ENCODE data around the gene ENTR1. TPM values are rescaled to one million over a fixed set of nuclear protein-coding genes. Genes with fewer than 3 reads are reported as not detected.

The ENTR1 gene
- total RNA-seq, 2 experiments from 2014 or later, result 49.2 to 54.9 TPM

DNA sequence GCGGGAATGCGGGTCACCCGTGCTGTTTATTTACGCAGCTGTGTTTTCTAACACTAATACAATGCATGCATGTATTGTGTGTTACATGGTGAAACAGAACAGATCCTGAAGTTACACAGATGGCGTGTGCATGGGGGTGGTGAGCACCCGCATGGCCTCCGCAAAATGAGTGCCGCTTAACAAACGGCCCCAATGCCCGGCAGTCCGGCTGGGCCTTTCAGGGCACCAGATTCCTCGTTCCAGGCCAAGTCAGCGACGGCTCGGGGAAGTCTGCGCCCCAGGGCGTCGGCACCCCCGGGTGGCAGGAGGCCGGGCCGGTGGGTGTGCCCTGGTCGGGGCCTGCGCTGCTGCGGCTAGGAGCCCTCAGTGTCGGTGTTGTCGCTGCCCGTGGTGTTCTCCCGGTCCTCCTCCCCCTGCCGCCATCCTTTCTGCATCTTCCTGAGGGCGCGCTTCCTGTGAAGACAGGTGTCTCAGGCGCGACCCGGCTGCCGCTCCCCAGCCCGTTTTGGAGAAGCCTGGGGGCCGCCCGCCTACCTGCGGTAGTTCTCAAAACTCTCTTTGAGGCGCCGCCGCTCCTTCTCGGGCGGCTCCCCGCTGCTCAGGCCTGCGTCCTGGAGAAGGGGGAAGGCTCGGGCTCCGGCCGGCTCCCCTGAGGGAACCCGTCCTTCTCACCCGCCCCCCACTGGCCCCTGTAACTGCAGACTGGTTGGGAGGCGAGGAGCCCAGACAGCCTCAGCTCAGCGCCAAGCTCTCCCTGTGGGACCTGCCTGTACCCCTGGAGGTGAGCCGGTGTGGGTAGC, 46.3 kb downstream of the ENTR1 start:
- no peaks in the 10 kb centered on the region for H3K27me3 Mint-ChIP-seq
- no peaks in the 10 kb centered on the region for H3K36me3 Mint-ChIP-seq (ENCODE audit: low read depth)
- no peak overlapping the region for H3K27ac Mint-ChIP-seq
- ChIA-PET POLR2A (interaction anchor here (0.9 to 2.5 kb wide), 24 partner anchors 10 to 732 kb away, joined by 3 to 23 read pairs (median 4); partner anchors contain the start of genes CAMSAP1, ENTR1, PMPCA and SNAPC4), CTCF (interaction anchor here (1.0 to 2.9 kb wide), 6 partner anchors 8 to 366 kb away, joined by 3 to 31 read pairs (median 6); partner anchors contain the start of genes ENTR1 and PMPCA)
- DNase-seq, result no peak
- peaks cover 6% of the 10 kb centered on the region for H3K4me1 Mint-ChIP-seq
- peak overlapping the region; percentile 82 for H3K4me3 Mint-ChIP-seq
- no peaks in the 10 kb centered on the region for H3K9me3 Mint-ChIP-seq

DNA sequence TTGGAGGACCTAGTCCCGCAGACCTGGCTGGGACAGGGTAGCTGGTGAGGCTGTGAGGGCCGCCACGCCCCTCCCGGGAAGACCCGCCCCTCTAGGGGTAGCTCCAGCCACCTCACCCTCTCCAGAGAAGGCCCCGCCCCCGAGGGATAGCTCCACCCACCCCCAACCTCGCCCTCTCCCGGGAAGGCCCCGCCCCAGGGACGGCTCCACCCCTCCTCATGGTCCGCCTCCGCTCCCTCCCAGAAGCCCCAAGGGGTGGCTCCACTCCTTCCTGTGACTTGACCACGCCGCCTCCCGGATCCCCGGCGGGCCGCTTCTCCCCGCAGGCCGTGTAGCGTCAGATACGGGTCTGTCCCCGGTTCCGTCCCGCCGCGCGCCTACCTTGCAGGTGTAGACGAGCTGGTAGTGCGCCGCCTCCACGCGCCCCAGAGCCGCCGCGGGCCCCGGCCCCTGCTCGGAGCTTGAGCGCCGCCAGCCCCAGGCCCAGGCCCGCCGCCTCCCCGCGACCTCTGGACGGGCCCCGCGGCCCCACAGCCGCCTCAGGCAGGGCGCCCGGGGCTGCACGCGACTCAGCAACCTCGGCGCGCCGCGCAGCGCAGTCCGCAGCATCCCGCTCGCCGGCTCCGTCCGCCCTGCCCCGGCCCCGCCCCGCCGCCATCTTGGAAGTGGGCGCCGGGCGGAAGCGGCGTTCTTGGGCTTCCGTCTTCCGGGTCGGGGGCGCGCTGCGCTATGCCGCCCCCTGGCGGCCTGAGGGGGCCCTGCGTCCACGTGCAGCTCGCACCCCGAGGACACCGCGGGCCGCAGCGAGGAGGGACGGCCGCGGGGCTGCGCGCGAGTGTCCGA, 47.1 kb downstream of the ENTR1 start, which contains the start of gene DNLZ:
Gene DNLZ, minus strand, starts transcription at position 639 of the 843 bp plus-strand sequence. Its CDS starts 30 bp downstream, at position 609.
- Mint-ChIP-seq H3K4me3 (peak within 1 kb of the TSS; percentile 82), H3K27ac (peak within 1 kb of the TSS; percentile 88), H3K4me1 (peaks cover 6% of the 10 kb centered on the region), H3K9me3 (no peaks in the 10 kb centered on the region), H3K36me3 (ENCODE audit: low read depth) (no peaks in the 10 kb centered on the region), H3K27me3 (no peaks in the 10 kb centered on the region)
- ChIA-PET CTCF (interaction anchor here (0.7 to 2.9 kb wide), 13 partner anchors 9 to 367 kb away, joined by 3 to 31 read pairs (median 4); partner anchors contain the start of genes ENTR1, INPP5E and PMPCA), POLR2A (interaction anchor here (0.8 to 2.5 kb wide), 28 partner anchors 9 to 733 kb away, joined by 3 to 23 read pairs (median 4); partner anchors contain the start of genes CAMSAP1, ENTR1, GPSM1 and PMPCA)
- peak; percentile 96 for DNase-seq

GRCh38 chr9:136362450-136362784, 48.0 kb downstream of the ENTR1 start:
- Mint-ChIP-seq H3K27me3 (no peaks in the 10 kb centered on the region), H3K4me3 (peak overlapping the region; percentile 82), H3K4me1 (peaks cover 6% of the 10 kb centered on the region), H3K36me3 (ENCODE audit: low read depth) (no peaks in the 10 kb centered on the region), H3K27ac (peak overlapping the region; percentile 88), H3K9me3 (no peaks in the 10 kb centered on the region)
- DNase-seq, result no peak
- CTCF ChIA-PET, result interaction anchor here (0.7 to 2.9 kb wide), 11 partner anchors 9 to 368 kb away, joined by 3 to 31 read pairs (median 5); partner anchors contain the start of genes ENTR1, INPP5E and PMPCA
- POLR2A ChIA-PET, result interaction anchor here (0.8 to 2.5 kb wide), 22 partner anchors 8 to 734 kb away, joined by 3 to 23 read pairs (median 5); partner anchors contain the start of genes ENTR1, GPSM1 and PMPCA

GRCh38 chr9:136361754-136362449, 48.5 kb downstream of the ENTR1 start:
- no peaks in the 10 kb centered on the region for H3K27me3 Mint-ChIP-seq
- H3K4me1 Mint-ChIP-seq, result peaks cover 6% of the 10 kb centered on the region
- no peaks in the 10 kb centered on the region for H3K9me3 Mint-ChIP-seq
- no peak for DNase-seq
- no peak overlapping the region for H3K27ac Mint-ChIP-seq
- POLR2A ChIA-PET, result interaction anchor here (1.0 to 2.5 kb wide), 5 partner anchors 13 to 172 kb away, joined by 3 to 23 read pairs (median 10); partner anchors contain the start of genes ENTR1 and PMPCA
- no peaks in the 10 kb centered on the region for H3K36me3 Mint-ChIP-seq (ENCODE audit: low read depth)
- CTCF ChIA-PET, result interaction anchor here (2.9 kb wide), 1 partner anchor 40 kb away, joined by 31 read pairs; no protein-coding TSS in a partner anchor
- H3K4me3 Mint-ChIP-seq, result no peak overlapping the region

DNA sequence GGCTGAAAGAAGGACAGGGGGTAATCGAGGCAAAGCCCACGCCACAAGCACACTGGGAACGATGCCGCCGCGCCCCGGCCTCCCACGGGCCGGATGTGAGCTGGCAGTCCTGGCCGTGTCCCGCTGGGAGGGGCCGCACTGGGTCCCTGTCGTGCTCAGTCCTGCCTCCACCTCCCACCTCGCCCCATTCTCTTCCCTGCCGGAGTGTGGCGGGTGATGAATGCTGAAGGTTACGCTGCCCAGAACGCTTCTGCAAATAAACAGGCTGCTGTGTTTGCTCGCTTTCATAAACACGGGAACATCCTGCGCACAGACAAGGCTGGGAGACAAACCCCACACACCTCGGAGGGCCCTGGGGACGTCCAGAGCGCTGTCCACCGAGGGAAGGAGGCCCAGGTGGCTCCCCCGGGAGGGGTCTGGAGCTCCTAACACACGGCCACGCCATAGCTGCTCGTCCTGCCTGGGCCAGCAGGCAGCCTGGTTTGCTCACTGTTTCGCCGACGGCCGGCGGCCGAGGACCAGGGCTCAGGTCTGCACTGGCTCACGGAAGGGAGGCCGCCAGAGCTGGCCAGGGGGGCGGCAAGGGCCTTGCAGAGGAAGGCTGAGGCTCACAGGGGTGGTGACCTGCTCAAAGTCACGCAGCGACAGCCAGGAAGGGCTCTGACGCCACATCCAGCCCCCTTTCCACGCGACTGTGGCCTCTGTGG, 49.2 kb downstream of the ENTR1 start:
- Mint-ChIP-seq H3K9me3 (no peaks in the 10 kb centered on the region), H3K27me3 (no peaks in the 10 kb centered on the region), H3K36me3 (ENCODE audit: low read depth) (no peaks in the 10 kb centered on the region), H3K4me3 (no peak overlapping the region), H3K4me1 (peaks cover 6% of the 10 kb centered on the region), H3K27ac (no peak overlapping the region)
- DNase-seq, result no peak
- ChIA-PET CTCF (no interaction called here), POLR2A (no interaction called here)

DNA sequence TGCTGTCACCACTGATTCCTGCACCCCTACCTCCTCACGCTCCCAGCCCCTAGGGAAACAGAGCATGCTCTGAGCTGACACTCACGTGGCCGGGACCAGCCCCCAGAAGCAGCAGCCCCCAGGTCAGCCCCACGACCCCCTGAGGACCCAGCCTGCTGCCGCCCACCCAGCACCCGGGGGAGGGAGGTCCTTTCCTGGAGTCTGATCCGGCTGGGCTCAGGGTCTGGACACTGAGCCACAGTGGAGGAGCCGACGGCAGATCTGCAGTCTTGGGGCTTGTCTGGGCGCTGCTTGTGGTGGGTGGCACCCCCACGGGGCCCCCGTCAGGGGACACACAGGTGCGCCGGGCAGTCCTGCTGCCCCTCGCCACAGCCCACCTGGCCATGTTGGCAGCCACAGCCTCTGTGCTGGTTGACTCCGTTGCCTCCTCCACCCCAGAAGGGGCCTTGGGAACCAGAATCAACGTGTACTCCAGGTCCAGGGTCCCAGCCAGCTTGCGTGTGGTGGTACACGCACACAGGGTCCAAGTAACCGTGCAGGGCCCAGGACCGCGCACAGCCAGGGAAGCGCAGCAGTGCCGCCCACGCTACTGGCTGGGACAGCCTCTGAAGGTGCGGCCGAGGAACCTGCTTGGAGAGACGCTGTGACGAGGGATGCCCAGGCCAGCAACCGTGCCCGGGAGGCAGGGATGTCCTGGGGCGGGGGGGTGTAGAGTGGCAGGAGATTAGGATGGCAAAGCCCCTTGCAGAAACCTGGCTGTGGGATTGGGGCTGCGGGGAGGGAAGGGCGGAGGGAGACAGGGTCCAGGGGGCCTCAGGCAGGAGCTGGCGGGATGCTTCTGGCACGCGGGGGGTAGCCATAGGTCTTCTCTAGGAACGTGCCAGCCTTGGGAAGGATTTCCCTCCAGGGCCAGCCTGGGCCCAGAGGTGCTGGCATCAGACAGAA, 50.4 kb downstream of the ENTR1 start:
- POLR2A ChIA-PET, result no interaction called here
- no peak overlapping the region for H3K27ac Mint-ChIP-seq

DNA sequence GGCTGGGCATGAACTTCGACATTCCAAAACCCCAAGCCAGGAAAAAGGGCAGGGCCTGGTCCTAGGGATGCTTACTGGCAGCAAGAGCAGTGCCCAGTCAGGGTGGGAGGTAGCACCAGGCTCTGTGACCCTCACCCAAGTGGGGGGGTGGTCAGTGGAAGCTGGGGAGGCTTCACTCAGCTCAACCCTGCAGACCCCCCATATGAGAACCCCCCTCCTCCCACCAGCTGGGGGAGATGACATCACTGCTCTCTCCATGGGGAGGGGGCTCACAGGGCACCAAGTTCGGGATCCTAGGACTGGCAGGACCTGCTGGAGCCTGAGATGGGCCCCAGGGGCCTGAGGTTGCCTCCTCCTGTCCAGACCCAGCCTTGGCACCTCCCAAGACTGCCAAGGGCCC, 51.5 kb downstream of the ENTR1 start:
- Mint-ChIP-seq H3K9me3 (no peaks in the 10 kb centered on the region), H3K27ac (no peak overlapping the region), H3K36me3 (ENCODE audit: low read depth) (no peaks in the 10 kb centered on the region), H3K27me3 (no peaks in the 10 kb centered on the region), H3K4me1 (peaks cover 6% of the 10 kb centered on the region), H3K4me3 (no peak overlapping the region)
- CTCF ChIA-PET, result no interaction called here
- POLR2A ChIA-PET, result no interaction called here
- DNase-seq, result no peak

More for the DNA sequence above, 50.4 kb downstream of the ENTR1 start:
- no peaks in the 10 kb centered on the region for H3K36me3 Mint-ChIP-seq (ENCODE audit: low read depth)
- H3K4me1 Mint-ChIP-seq, result peaks cover 6% of the 10 kb centered on the region
- H3K9me3 Mint-ChIP-seq, result no peaks in the 10 kb centered on the region
- H3K4me3 Mint-ChIP-seq, result no peak overlapping the region
- CTCF ChIA-PET, result no interaction called here
- no peak for DNase-seq
- H3K27me3 Mint-ChIP-seq, result no peaks in the 10 kb centered on the region

DNA sequence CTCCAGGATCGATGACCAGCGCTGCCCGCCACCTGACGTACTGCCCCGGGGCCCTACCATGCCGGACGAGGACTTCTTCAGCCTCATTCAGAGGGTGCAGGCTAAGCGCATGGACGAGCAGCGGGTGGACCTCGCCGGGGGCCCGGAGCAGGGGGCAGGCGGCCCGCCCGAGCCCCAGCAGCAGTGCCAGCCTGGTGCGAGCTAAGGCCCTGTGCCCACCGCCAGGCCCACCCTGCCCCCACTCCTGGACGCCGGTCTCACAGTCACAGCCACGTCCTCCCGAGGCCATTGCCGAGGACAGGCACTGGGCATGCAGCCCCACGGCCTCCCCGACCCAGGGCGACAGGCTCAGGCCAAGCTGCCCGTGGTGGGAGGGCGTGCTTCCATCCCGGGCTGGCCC, 52.4 kb downstream of the ENTR1 start:
- ChIA-PET CTCF (no interaction called here), POLR2A (no interaction called here)
- peaks cover 6% of the 10 kb centered on the region for H3K4me1 Mint-ChIP-seq
- no peak overlapping the region for H3K4me3 Mint-ChIP-seq
- H3K27ac Mint-ChIP-seq, result no peak overlapping the region
- H3K9me3 Mint-ChIP-seq, result no peaks in the 10 kb centered on the region
- H3K27me3 Mint-ChIP-seq, result no peaks in the 10 kb centered on the region
- no peak for DNase-seq
- no peaks in the 10 kb centered on the region for H3K36me3 Mint-ChIP-seq (ENCODE audit: low read depth)

DNA sequence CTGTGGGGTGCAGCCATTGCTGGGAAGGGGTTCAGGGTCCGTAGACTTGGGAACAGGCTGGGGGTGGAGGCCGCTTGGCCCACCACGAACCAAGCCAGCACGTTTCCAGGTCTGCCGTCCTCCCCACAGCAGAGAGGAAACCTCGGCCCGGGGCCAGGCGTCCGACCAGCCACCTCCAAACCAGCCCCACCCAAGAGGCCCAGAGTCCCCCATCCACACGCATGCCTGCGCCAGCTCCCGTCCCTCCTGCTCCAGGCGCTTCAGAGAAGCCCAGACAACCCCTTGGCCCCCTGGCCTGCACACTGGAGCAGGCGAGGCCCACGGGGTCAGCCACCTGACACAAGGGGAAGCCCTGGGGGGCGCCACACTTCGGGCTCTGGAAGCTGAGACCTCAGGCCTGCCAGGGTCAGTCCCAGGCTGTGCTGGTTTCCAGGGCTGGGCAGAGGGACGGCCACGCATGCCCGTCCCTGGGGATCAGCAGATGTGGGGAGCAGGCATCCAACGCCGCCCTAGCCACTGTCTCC, 53.1 kb downstream of the ENTR1 start:
- Mint-ChIP-seq H3K27me3 (no peaks in the 10 kb centered on the region), H3K27ac (no peak overlapping the region), H3K36me3 (ENCODE audit: low read depth) (no peaks in the 10 kb centered on the region), H3K9me3 (no peaks in the 10 kb centered on the region), H3K4me3 (no peak overlapping the region), H3K4me1 (no peaks in the 10 kb centered on the region)
- no peak for DNase-seq
- ChIA-PET CTCF (no interaction called here), POLR2A (no interaction called here)

DNA sequence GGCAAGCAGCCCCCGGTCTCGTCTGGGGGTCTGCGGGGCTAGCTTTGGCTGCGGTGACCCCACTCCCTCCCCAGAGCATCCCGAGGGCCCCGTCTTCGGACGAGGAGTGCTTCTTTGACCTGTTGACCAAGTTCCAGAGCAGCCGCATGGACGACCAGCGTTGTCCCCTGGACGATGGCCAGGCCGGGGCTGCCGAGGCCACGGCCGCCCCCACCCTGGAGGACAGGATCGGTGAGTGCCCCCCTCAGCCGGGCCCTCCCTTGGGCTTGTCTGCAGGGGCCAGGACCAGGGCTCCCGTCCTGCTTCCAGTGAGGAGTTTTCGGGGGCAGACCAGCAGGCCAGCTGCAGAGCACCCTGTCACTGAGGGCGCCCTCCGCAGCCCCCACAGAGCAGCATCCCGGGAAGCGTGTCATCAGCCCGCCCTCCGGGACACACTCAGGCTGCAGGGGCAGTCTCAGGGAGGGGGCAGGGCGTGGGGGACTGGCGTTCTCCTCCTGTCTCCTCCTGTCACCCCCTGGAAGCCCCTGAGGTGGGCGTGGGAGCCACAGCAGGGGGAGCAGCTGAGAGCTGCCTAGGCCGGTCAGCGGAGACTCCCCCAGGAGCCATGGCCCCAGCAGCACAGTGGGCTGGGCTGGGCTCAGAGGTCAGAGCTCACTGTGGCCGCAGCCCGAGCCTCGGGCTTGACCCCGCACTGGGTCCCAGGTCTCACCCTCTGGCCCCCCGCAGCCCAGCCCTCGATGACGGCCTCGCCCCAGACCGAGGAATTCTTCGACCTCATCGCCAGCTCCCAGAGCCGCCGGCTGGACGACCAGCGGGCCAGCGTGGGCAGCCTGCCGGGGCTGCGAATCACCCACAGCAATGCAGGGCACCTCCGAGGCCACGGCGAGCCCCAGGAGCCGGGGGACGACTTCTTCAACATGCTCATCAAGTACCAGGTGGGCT, 54.5 kb downstream of the ENTR1 start:
- POLR2A ChIA-PET, result no interaction called here
- no peaks in the 10 kb centered on the region for H3K4me1 Mint-ChIP-seq
- CTCF ChIA-PET, result no interaction called here
- H3K9me3 Mint-ChIP-seq, result no peaks in the 10 kb centered on the region
- no peak overlapping the region for H3K4me3 Mint-ChIP-seq
- no peak overlapping the region for H3K27ac Mint-ChIP-seq
- DNase-seq, result no peak
- no peaks in the 10 kb centered on the region for H3K27me3 Mint-ChIP-seq
- H3K36me3 Mint-ChIP-seq (ENCODE audit: low read depth), result no peaks in the 10 kb centered on the region
